Loucy (cell line): ENCODE data around the gene NANOS2.

Experiments
- H2AFZ ChIP-seq: fragments of 200-600 bp; sonication (generic); 2 replicates; pipeline ENCODE4 v1.6.0; 2016; ENCODE audit warnings: antibody characterized with exemption, mild to moderate bottlenecking, low read length, moderate library complexity
- H3F3A ChIP-seq: fragments of 200-600 bp; 2 replicates; pipeline ENCODE4 v1.6.0; 2016; ENCODE audit warnings: antibody characterized with exemption, low read depth, mild to moderate bottlenecking
- H3K27me3 ChIP-seq: fragments of 200-600 bp; sonication (generic); 2 replicates; pipeline ENCODE4 v1.6.1; 2014; ENCODE audit warnings: low read length, mild to moderate bottlenecking; ENCODE audit not compliant: insufficient read depth, poor library complexity, severe bottlenecking
- H3K36me3 ChIP-seq: fragments of 200-600 bp; sonication (generic); 2 replicates; pipeline ENCODE4 v1.6.1; 2016; ENCODE audit warnings: low read length; ENCODE audit not compliant: insufficient read depth
- H3K4me1 ChIP-seq: fragments of 200-600 bp; sonication (generic); 2 replicates; pipeline ENCODE4 v1.5.1; 2014; ENCODE audit warnings: low read length, mild to moderate bottlenecking; ENCODE audit not compliant: insufficient read depth, poor library complexity, severe bottlenecking
- H3K4me2 ChIP-seq: fragments of 200-600 bp; sonication (generic); 2 replicates; pipeline ENCODE4 v1.6.0; 2014; ENCODE audit warnings: antibody characterized with exemption, low read length, low read depth, mild to moderate bottlenecking; ENCODE audit not compliant: poor library complexity, severe bottlenecking
- H3K4me3 ChIP-seq: fragments of 200-600 bp; sonication (generic); 2 replicates; pipeline ENCODE4 v1.5.1; 2014; ENCODE audit warnings: low read length, mild to moderate bottlenecking, mixed read lengths; ENCODE audit not compliant: poor library complexity, severe bottlenecking
- H3K79me2 ChIP-seq: fragments of 200-600 bp; sonication (generic); 2 replicates; pipeline ENCODE4 v1.6.1; 2014; ENCODE audit warnings: low read length; ENCODE audit not compliant: insufficient read depth
- H3K9ac ChIP-seq: fragments of 200-600 bp; sonication (generic); 2 replicates; pipeline ENCODE4 v1.6.0; 2014; ENCODE audit warnings: mild to moderate bottlenecking, low read depth, low read length, moderate library complexity; ENCODE audit not compliant: poor library complexity, severe bottlenecking
- H3K9me2 ChIP-seq: fragments of 200-600 bp; sonication (generic); replicated peaks from 2 replicates; pipeline ENCODE4 v1.6.1; 2016; ENCODE audit warnings: low read depth, low read length, mixed read lengths
- H3K9me3 ChIP-seq: fragments of 200-600 bp; sonication (generic); 2 replicates; pipeline ENCODE4 v1.6.1; 2014; ENCODE audit warnings: mild to moderate bottlenecking, antibody characterized with exemption, low read length, low read depth; ENCODE audit not compliant: insufficient read depth
- H4K20me1 ChIP-seq: fragments of 200-600 bp; sonication (generic); 2 replicates; pipeline ENCODE4 v1.6.0; 2014; ENCODE audit warnings: antibody characterized with exemption, low read length, mild to moderate bottlenecking; ENCODE audit not compliant: insufficient read depth, poor library complexity, severe bottlenecking
- CTCF ChIP-seq: fragments of 200-600 bp; sonication (generic); conservative IDR thresholded peaks from 2 replicates; pipeline ENCODE4 v1.5.1; 2014; ENCODE audit warnings: mild to moderate bottlenecking, antibody characterized with exemption, low read length
- EZH2phosphoT487 ChIP-seq: fragments of 200-600 bp; IDR thresholded peaks from 2 replicates; pipeline ENCODE4 v1.6.1; 2018; ENCODE audit warnings: antibody characterized with exemption, mild to moderate bottlenecking, moderate library complexity, borderline replicate concordance

The NANOS2 gene

GRCh38 chr19:45919678-45920077 lies 5.1 kb upstream of the NANOS2 start:
- no peak overlapping the region for H3K4me3 ChIP-seq
- H3K9me2 ChIP-seq: no peaks in the 10 kb centered on the region
- no peaks in the 10 kb centered on the region for H3K36me3 ChIP-seq
- no peaks in the 10 kb centered on the region for H3K27me3 ChIP-seq
- H3K9ac ChIP-seq: no peak overlapping the region
- H3K4me1 ChIP-seq: no peaks in the 10 kb centered on the region
- H3K79me2 ChIP-seq: no peaks in the 10 kb centered on the region
- no peaks in the 10 kb centered on the region for H4K20me1 ChIP-seq
- no peaks in the 10 kb centered on the region for H3K9me3 ChIP-seq
- no peaks in the 10 kb centered on the region for H3F3A ChIP-seq
- H2AFZ ChIP-seq: 0 out of 2 replicates have a peak overlapping the region, but pooled peaks have one; percentile 35
- no peak overlapping the region for H3K4me2 ChIP-seq
- no peak for TF ChIP-seq EZH2phosphoT487
- TF ChIP-seq CTCF: no peak

GRCh38 chr19:45918721-45919120 lies 4.1 kb upstream of the NANOS2 start:
- no peaks in the 10 kb centered on the region for H3K27me3 ChIP-seq
- no peak overlapping the region for H3K4me3 ChIP-seq
- TF ChIP-seq CTCF: no peak
- no peak for TF ChIP-seq EZH2phosphoT487
- no peaks in the 10 kb centered on the region for H3K4me1 ChIP-seq
- no peaks in the 10 kb centered on the region for H3K9me2 ChIP-seq
- H3K4me2 ChIP-seq: no peak overlapping the region
- no peaks in the 10 kb centered on the region for H3F3A ChIP-seq
- no peak overlapping the region for H2AFZ ChIP-seq
- no peak overlapping the region for H3K9ac ChIP-seq
- H3K9me3 ChIP-seq: no peaks in the 10 kb centered on the region
- no peaks in the 10 kb centered on the region for H3K36me3 ChIP-seq
- no peaks in the 10 kb centered on the region for H4K20me1 ChIP-seq
- no peaks in the 10 kb centered on the region for H3K79me2 ChIP-seq

- no peak overlapping the region for H3K4me3 ChIP-seq
- no peaks in the 10 kb centered on the region for H3K9me2 ChIP-seq
- H3K4me1 ChIP-seq: no peaks in the 10 kb centered on the region
- H2AFZ ChIP-seq: no peak overlapping the region
- H3K27me3 ChIP-seq: no peaks in the 10 kb centered on the region
- no peaks in the 10 kb centered on the region for H3K36me3 ChIP-seq
- H4K20me1 ChIP-seq: no peaks in the 10 kb centered on the region
- H3K4me2 ChIP-seq: no peak overlapping the region
- H3F3A ChIP-seq: no peaks in the 10 kb centered on the region
- no peaks in the 10 kb centered on the region for H3K9me3 ChIP-seq
- no peaks in the 10 kb centered on the region for H3K79me2 ChIP-seq
- TF ChIP-seq EZH2phosphoT487 (no peak), CTCF (no peak)
- H3K9ac ChIP-seq: no peak overlapping the region
Observed at GRCh38 chr19:45917421-45918091, 3.0 kb upstream of the NANOS2 start.
